Measurements from ENCODE around the gene FPR1.
"Not testable (repeated sequence)": the region's sequence is repeated elsewhere in the genome, so short reads cannot be mapped to it uniquely, and the experiment has no call there.

FPR1 gene

DNA sequence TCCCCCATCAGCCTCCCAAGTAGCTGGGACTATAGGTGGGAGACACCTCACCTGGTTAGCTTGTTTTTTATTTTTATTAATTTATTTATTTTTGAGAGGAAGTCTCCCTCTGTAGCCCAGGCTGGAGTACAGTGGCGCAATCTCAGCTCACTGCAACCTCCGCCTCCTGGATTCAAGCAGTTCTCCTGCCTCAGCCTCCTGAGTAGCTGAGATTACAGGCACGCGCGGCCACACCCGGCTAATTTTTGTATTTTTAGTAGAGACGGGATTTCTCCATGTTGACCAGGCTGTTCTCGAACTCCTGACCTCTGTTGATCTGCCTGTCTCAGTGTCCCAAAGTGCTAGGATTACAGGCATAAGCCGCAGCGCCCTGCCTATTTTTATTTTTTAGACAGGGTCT lies 13.2 kb downstream of the FPR1 start:
- not testable (repeated sequence) for DNase-seq (ENCODE audit: low read depth in 2 of 3, low spot score in 2 of 3)

DNA sequence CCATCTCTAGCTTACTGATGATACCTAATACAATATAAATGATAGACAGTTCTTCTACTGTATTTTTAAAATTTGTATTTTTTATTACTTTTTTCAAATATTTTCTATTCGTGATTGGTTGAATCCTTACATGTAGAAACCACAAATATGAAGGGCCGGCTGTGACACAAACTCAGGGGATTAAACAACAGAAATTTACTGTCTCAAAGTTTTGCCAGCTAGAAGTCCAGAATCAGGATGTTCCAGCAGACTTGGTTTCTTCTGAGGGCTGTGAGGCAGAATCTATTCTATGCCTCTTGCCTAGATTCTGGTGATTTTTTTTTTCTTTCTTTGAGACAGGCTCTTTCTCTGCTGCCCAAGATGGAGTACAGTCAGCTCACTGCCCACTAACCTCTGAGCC lies 13.8 kb downstream of the FPR1 start:
- DNase-seq (ENCODE audit: low read depth in 2 of 3, low spot score in 2 of 3): no peak

DNA sequence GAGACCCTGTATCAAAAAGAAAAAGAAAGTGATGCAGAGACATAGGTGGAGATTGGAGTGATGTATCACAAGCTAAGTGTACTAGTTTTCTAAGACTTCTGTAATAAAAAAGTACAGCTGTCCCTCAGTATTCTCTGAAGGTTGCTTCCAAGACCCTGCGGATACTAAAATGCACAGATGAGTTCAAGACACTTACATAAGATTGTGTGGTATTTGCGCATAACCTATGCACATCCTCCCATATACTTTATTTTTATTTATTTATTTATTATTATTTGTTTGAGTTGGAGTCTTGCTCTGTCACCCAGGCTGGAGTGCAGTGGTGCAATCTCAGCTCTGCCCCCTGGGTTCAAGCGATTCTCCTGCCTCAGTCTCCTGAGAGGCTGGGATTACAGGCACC lies 14.3 kb downstream of the FPR1 start:
- no peak for DNase-seq (ENCODE audit: low read depth in 2 of 3, low spot score in 2 of 3)

DNA sequence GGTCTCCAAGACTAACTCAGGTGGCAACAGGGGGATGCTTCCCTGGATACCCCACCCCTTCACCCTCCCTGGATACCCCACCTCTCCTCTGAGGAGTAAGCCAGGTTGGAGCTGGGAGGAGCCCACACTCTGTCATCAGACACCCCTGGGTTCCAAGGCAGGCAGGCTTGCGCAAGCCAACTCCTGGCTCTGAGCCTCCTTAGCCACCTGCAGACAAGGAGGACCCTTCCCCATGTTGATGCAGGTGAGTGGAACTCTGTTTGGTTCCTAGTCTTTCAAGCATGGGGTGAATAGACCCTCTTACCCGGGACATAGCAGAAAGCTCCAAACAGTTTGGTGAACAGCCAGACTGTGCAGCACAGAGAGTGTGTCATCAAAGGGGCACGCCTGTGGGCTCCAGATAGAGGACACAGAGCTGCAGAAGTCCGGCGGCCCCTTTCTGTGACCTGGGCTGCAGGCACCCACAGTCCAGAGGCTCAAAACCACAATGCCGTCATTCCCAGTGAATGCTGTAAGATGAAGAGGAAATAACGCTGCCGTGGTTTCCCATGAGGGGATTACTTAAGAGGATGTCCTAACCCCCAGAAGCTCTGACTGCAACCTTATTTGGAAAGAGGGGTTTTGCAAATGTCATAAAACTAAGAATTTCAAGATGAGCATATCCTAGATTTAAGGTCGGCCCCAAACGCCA lies 15.8 kb downstream of the FPR1 start:
- no peak for DNase-seq (ENCODE audit: low read depth in 2 of 3, low spot score in 2 of 3)

DNA sequence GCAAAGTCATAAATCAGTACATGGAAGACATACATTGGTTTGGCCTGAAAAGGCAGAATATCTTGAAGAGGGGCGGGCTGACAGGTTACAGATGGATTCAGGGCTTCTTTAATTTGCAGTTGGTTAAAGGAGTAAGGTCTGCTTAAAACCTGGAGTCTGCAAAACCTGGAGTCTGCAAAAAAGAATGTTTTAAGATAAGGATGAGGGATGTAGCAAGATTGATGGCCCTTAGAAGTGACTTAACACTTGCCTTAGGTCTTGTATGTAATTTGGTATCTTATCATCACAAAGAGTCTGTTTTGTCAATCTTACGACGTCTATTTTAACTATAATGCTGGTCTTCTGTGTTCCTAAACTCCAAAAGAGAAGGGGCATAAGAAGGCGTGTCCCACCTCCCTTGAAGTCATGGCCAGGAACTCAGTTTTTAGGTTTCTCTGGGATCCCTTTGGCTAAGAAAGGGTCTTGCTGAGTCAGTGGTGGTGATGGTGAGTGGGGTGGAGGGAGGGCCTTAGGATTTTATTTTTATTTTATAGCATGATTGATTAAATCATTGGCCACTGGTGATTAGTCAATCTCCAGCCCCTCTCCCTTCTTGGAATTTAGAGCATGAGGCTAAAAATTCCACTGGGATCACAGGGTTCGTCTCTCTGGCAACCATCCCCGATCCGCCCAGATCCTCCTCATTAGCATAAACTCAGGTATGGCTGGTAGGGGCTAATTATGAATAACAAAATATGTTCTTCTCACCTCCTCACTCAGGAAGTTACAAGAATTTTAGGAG lies 17.7 kb downstream of the FPR1 start:
- DNase-seq (ENCODE audit: low read depth in 2 of 3, low spot score in 2 of 3): no peak

DNA sequence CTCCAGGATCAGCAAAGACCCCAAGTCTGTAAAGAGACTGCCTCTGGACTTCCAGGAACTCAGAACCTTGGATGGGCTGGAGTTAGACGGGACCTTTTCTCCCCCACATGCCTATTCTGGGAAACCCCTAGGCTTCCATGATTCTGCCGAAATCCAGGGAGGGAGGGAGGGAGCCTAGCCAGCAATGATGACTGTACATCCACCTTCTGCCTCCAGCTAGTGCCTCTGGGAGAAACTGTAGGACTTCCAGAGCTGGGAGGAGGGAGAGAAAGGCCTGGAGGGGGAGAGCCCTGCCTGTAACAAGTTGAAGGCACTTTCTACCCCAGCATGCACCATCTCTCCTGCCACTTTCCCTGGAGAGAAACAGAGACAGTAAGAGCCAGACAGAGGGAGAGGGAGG lies 21.9 kb downstream of the FPR1 start:
- DNase-seq (ENCODE audit: low read depth in 2 of 3, low spot score in 2 of 3): no peak

DNA sequence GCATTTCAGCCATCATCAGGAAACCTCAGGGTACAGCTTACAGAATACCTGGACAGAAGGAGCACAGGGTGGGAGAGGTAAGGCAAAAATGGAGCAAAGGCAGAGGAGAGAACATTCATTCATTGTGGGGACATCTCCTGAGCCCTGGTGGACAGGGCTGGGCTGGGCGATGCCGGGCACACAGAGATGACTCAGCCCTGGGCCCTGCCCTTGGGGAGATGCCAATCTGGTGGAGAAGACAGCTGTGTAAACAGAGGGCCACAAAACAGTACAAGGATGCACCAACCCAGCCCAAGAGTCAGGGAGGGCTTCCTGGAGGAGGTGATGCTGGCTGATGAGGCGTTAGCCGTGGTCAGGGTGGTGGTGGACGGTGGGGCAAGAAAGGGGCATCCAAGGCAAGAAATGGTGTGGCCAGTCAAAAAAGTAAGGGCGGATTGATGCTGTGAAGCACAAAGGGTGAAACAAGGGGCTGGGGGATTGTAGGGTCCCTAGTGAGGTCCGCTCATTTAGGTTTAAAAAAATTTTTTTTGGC lies 24.3 kb downstream of the FPR1 start:
- no peak for DNase-seq (ENCODE audit: low read depth in 2 of 3, low spot score in 2 of 3)

DNA sequence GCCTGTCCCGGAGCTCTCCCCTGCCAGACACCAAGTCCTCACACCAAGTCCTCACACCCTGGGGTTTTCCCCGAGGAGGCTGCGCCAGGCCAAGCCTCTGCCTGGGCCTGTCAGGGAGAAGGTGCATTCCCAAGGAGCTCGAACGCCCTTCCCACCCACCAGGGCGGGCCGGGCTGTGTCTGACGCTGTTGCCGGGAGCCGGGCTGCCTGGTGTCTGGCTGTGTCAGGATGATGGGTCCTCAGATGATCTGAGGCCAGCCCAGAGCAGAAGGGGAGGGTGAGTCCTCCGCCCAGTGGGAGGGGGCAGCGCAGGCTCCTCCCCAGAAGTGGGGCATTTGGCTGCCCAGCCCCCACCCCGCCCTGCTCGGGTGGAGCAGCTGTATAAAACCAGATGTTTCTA lies 25.6 kb downstream of the FPR1 start:
- DNase-seq (ENCODE audit: low read depth in 2 of 3, low spot score in 2 of 3): no peak

DNA sequence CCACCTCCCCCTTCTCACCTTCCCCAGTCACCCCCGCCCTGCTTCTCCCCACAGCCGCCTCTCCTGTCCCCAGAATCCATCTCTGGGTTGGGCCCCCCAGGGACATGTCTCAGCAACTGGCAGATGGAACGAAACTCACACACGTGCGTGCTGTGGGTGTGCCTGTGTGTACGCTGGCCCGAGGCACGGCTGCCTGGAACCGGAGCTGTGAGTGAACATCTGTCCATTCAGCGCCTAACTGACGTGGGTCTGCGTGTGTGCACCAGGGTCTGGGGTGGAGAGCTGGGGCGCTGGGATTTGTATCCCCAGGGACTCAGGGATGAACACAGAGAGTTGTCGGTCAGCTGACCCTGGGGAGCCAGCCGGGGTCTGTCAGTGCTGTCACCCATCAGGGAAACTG lies 27.1 kb downstream of the FPR1 start:
- no peak for DNase-seq (ENCODE audit: low read depth in 2 of 3, low spot score in 2 of 3)

DNA sequence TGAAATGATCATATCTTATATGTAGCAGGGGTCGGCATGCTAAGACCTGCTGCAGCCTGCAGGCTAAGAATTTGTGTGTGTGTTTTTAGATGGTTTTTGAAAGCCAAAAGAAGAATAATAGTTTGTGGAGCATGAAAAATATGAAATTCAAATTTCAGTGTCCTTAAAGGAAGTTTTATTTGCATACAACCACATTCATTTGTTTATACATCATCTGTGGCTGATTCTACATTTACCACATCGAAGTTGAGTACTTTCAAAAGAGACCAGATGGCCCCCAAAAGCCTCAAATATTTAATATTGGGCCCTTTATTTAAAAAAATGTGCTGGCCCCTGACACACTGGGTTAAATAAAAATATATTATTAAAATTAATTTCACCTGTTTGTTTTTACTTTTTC lies 29.2 kb downstream of the FPR1 start:
- DNase-seq (ENCODE audit: low read depth in 2 of 3, low spot score in 2 of 3): no peak

DNA sequence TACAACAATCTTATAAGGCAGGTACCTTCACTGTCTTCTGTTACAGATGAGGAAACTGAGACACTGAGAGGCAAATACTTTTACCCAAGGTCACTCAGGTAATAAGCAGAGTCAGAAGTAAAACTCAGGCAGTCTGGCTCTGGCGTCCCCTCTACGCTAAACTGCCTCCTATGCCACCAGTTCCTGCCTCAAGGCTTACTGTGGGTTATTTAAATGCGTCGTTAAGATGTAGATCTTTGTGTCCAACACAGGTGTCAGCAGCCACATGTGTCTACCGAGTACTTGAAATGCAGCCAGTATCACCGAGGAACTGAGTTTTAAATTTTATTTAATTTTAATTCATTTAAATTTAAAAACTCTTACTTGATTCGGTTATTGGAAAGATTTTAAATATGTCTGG lies 29.8 kb downstream of the FPR1 start:
- no peak for DNase-seq (ENCODE audit: low read depth in 2 of 3, low spot score in 2 of 3)

DNA sequence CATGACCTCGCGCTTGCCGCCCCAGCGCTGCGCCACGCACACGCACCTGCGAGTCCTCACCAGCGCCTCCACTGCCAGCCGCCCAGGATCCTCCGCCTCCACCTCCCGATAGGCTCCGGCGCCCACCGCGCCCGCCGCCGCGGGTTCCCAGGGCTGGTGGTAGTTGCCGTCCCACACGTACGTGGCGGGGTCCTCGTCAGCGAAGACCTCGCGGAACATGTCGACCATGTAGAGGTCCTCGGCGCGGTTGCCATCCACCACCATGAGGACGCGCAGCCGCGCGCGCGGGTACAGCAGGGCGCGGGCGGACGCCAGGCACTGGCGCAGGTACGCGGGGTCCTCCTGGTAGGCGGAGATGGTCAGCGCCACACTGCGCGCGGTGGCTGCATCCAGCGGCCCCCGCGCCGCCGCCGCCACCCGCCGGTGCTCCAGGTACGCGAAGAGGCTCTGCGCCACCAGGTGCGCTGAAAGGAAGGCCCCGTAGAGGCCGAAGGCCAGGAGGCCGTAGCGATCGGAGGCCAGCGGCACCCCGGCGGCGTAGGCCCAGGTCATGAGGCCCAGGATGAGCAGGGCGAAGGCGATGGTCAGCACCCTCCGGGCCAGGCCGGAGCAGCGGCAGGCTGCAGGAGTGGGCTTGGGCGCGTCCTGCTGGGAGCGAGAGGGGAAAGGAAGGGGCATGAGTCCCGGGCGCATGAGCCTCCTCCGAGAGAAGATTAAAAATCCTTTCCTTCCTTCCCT lies 32.3 kb downstream of the FPR1 start:
- no peak for DNase-seq (ENCODE audit: low read depth in 2 of 3, low spot score in 2 of 3)

DNA sequence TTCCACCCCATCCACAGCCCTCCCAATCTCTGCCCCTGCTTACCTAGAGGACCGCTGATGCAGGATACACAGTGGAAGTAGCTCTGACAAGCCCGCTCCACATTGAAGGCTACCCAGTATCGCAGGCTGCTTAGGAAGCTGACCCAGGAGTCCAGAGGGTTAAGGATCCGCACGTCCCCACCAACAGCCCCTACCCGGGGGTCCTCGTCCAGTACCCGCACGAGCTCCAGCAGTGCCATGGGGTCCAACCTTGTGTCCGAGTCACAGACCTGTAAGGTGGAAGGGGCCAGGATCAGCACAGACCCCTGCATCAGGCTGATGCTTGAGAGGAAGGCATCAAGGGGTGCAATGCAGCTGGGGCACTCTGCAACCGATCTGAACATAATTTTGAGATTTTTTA lies 34.8 kb downstream of the FPR1 start:
- no peak for DNase-seq (ENCODE audit: low read depth in 2 of 3, low spot score in 2 of 3)

DNA sequence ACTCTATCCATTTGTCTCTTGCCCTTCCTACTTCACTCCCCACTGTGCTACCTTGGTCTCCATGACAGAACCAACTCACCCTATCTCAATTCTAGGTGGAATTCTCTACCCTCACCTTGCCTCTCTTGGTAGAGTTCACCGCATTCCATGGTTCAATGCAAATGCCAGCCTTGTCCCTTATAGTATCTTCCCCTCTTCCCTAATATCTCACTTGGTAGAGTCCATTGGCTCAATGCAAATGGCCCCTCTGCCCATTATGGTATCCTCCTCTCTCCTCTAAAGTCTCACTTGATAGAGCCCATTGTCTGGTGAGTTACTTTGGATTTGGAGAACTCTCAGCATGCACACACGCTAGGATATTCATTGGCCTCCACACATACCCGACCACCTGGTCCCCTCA lies 35.8 kb downstream of the FPR1 start:
- DNase-seq (ENCODE audit: low read depth in 2 of 3, low spot score in 2 of 3): no peak

DNA sequence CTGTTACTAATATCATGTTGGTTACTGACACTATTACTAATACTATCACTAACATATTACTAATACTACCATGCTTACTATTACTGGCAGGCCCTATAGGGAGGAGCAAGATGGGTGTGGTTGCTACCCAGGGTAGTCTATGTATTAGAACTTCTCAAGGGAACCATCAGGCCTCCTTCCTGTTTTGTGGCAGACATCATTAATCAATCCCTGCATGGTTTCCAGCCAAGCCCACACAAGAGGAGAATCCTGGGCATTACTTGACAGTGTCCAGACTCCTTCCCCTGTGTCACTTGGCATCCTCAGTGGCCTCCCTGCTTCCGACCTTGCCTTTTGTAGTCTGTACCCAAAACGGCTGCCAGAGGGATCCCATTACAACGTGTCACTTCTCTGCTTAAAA lies 36.8 kb downstream of the FPR1 start:
- no peak for DNase-seq (ENCODE audit: low read depth in 2 of 3, low spot score in 2 of 3)

DNA sequence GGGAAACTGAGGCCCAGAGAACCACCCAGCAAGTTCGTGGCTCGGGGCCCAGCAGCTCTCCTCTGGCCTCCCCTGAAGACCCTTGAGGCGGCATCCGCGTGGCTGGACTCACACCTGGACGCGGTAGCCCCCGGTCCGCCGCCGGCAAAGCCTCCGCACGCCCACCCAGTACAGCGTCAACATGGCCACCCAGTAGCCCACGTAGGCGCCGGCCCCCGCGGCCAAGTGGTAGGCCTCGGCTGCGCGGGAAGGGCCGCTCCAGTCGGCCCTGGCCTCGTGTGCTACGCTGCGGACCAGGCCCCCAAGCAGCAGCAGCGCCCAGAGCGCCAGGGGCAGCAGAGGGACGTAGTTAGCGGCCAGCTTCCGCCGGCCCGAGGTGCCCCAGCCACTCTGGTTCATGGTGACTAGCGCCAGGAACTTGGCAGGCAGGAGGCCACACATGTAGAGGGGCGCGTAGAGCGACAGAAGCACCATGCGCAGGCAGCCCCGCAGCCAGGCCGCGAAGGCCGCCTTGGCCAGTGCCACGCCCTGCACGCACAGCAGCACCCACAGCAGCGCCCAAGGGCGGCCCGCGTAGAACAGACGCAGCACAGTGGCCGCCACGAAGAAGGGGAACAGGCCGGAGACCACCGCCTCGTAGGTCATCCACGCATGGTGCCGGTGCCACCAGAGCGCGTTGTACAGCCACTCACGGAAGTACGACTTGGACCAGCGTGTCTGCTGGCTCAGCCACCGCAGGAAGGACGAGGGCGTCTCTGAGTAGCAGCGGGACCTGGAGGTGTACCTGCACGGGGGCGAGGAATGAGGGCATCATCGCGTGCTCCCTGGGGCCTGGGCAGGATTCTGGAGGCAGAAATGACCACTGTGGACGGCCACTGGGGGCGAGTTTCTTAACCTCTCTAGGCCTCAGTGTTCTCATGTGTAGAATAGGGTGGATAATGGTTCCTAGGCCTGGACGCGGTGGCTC lies 38.1 kb downstream of the FPR1 start:
- no peak for DNase-seq (ENCODE audit: low read depth in 2 of 3, low spot score in 2 of 3)

DNA sequence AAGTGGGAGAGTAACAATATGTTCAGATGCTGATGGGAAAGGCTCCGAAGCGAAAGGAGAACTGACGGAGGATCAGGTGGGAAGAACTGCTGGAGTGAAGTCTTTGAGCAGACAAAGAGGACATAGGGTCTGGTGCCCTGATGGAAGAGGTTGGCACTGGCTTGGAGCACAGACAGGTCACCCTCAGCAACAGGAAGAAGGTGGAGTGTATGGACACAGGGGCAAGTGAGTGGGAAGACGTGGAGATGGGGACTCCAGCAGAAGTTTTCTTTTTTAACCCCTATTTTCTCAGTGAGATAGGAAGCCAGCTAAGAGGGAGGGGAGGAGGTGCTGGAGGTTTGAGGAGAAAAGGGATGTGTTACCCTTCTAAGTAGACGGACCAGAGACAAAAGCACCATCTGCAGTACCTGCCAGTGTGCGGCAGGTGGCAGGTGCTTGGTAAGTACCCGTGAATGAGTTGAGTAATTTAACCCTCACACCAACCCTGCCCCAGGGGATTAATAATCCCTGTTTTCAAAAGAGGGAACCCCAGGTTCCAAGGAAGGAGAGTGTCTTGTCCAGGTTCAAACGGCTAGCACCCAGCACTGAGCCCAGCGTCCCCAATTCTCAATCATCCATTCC lies 39.1 kb downstream of the FPR1 start:
- DNase-seq (ENCODE audit: low read depth in 2 of 3, low spot score in 2 of 3): no peak

DNA sequence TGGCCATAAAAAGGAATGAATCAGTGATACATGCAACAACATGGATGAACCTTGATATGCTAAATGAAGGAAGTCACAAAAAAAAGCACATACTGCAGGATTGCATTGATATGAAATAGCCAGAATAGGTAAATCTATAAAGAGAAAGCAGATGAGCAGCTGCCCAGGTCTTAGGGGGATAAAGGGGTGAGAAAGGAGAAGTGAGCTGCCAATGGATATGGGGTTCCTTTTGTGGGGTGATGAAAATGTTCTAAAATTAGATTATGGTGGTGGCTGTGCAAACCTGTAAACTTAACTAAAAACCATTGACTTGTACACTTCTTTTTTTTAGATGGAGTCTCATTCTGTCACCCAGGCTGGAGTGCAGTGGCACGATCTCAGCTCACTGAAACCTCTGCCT lies 40.0 kb downstream of the FPR1 start:
- DNase-seq (ENCODE audit: low read depth in 2 of 3, low spot score in 2 of 3): no peak

DNA sequence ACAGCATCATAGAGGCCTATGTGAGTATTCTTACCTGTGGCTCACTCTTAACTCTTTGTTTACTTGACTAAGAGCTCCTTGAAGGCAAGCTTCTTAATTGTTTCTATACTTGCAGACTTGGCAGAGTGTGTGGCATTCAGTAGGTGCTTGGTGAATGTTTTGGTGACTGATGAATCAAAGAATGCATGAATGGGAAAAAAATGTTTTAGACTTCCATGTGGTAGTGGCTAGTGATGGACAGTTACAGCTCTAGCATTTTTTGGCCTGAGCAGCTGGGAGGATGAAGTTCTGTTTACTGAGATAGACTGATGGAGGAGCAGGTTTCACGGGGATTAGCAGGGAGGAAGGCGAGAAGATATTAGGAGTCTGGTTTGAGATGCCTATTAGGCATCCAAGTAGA lies 41.5 kb downstream of the FPR1 start:
- DNase-seq (ENCODE audit: low read depth in 2 of 3, low spot score in 2 of 3): no peak

DNA sequence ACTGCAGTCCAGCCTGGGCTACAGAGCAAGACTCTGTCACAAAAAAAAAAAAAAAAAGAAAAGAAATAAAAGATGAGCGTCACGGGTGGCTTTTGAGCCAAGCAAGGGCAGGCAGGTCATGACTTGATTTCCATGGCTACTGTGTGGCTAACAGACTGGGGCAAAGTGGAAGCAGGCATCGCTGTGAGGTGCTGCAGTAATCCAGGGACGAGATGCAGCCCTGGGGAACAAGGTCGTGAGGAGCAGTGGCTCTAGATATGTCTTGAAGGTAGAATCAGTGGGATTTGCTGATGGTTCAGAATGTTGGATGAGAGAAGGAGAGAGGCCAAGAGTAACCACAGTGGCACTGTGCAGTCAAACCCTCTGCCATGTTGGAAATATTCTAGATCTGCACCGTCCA lies 42.1 kb downstream of the FPR1 start:
- no peak for DNase-seq (ENCODE audit: low read depth in 2 of 3, low spot score in 2 of 3)
